ENCODE measurements around the gene TRA2A.
"Not testable (repeated sequence)": the region's sequence is repeated elsewhere in the genome, so short reads cannot be mapped to it uniquely, and the experiment has no call there.

The TRA2A gene

GRCh38 chr7:23532490-23533237, 883 bp upstream of the TRA2A start:
- Histone ChIP-seq H3K9ac (ENCODE audit: low read depth, low read length) (no peak overlapping the region), H3K4me3 (ENCODE audit: low read depth, low read length) (no peak overlapping the region), H3K4me1 (ENCODE audit: control insufficient read depth, insufficient read depth, low read length) (peaks cover 4% of the 10 kb centered on the region), H3K27me3 (ENCODE audit: control insufficient read depth, insufficient read depth, low read length) (no peaks in the 10 kb centered on the region), H3K36me3 (ENCODE audit: control insufficient read depth, insufficient read depth, low read length) (no peaks in the 10 kb centered on the region), H3K9me3 (ENCODE audit: control insufficient read depth, insufficient read depth, low read length) (no peaks in the 10 kb centered on the region)

DNA sequence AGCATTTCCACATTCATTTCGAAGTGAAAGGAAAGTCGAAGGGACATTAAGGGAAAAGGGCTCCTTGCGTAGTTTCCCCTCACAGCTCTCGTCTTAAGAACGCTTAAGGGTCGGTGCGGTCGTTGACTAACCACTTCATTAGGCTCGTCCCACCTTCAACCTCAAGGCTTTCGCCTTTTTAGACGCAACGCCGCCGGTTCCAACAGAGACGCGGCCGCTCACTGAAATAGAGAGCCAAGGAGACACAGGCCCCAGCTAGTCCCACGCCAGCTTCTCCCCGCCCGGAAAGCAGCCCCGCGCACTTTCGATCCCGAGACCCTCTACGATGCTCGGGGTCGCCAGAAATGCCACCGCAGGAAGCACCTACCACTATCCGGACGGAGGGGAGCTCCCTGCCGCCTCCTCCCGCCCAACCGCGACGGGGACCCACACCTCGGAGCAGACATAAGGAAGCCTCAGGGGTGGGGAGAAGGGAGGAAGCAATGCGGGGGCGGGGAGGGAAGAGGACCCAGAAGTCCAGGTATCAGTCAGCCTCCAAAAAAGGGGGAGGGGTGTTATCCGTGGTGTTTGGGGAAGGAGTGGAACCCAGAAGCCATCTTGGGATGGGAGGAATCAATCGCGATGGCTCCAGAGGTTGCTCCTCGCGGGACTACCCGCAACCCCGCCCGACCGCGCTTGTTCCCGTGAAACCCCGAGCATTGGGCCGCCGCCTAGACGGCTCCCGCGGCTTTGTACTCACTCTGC, 559 bp downstream of the TRA2A start:
- Histone ChIP-seq H3K9me3 (ENCODE audit: control insufficient read depth, insufficient read depth, low read length) (no peaks in the 10 kb centered on the region), H3K36me3 (ENCODE audit: control insufficient read depth, insufficient read depth, low read length) (no peaks in the 10 kb centered on the region), H3K9ac (ENCODE audit: low read depth, low read length) (peak overlapping the region; percentile 99), H3K4me3 (ENCODE audit: low read depth, low read length) (peak overlapping the region; percentile 95), H3K27me3 (ENCODE audit: control insufficient read depth, insufficient read depth, low read length) (no peaks in the 10 kb centered on the region), H3K4me1 (ENCODE audit: control insufficient read depth, insufficient read depth, low read length) (peaks cover 9% of the 10 kb centered on the region)

DNA sequence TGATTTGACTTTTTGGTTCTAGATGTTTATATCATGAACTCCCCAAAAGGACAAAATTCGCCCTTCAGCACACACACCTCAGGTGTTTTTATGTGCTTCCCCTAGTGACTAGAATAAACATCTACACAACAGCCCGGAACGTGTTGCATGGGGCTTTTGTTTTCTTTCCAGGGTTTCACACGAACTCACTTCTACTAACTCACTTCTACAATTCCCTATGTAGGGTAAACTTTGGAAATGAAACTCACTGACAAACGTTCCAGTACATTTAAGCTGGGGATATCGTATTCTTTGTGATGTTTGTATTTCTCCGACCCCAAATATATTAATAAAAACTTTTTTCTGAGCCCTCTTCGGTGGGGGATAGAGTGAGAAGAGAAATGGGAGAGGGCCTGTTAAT, 1.4 kb downstream of the TRA2A start:
- no peaks in the 10 kb centered on the region for H3K27me3 ChIP-seq (ENCODE audit: control insufficient read depth, insufficient read depth, low read length)
- H3K4me1 ChIP-seq (ENCODE audit: control insufficient read depth, insufficient read depth, low read length) = peaks cover 9% of the 10 kb centered on the region
- no peaks in the 10 kb centered on the region for H3K9me3 ChIP-seq (ENCODE audit: control insufficient read depth, insufficient read depth, low read length)
- H3K4me3 ChIP-seq (ENCODE audit: low read depth, low read length) = peak overlapping the region; percentile 95
- no peaks in the 10 kb centered on the region for H3K36me3 ChIP-seq (ENCODE audit: control insufficient read depth, insufficient read depth, low read length)
- H3K9ac ChIP-seq (ENCODE audit: low read depth, low read length) = peak overlapping the region; percentile 99

DNA sequence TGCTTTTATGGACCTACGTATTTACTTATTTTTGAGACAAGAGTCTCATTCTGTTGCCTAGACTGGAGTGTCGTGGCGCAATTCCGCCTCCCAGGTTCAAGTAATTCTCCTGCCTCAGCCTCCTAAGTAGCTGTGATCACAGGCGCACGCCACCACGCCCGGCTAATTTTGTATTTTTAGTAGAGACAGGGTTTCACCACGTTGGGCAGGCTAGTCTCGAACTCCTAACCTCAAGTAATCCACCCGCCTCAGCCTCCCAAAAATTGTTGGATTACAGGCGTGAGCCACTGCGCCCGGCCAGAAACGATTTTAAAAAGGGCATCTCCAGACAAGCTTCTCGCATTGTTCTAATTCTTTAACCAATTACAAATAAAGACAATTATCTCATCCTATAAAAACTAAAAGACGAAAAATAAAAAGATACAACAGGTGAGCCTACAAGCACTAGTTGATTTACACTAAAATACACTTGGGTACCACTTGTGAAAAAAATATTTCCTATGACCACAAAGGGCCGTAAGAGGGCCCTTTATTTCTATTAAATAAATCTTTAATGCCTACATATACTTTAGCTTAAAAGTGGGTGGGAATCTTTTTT, 2.4 kb downstream of the TRA2A start:
- Histone ChIP-seq H3K9me3 (ENCODE audit: control insufficient read depth, insufficient read depth, low read length) (no peaks in the 10 kb centered on the region), H3K27me3 (ENCODE audit: control insufficient read depth, insufficient read depth, low read length) (no peaks in the 10 kb centered on the region), H3K9ac (ENCODE audit: low read depth, low read length) (peak overlapping the region; percentile 20), H3K4me3 (ENCODE audit: low read depth, low read length) (peak overlapping the region; percentile 95), H3K4me1 (ENCODE audit: control insufficient read depth, insufficient read depth, low read length) (peaks cover 9% of the 10 kb centered on the region), H3K36me3 (ENCODE audit: control insufficient read depth, insufficient read depth, low read length) (no peaks in the 10 kb centered on the region)

- H3K9me3 ChIP-seq (ENCODE audit: control insufficient read depth, insufficient read depth, low read length); H3K27me3 ChIP-seq (ENCODE audit: control insufficient read depth, insufficient read depth, low read length); H3K4me1 ChIP-seq (ENCODE audit: control insufficient read depth, insufficient read depth, low read length); H3K9ac ChIP-seq (ENCODE audit: low read depth, low read length); H3K36me3 ChIP-seq (ENCODE audit: control insufficient read depth, insufficient read depth, low read length); H3K4me3 ChIP-seq (ENCODE audit: low read depth, low read length): not testable (repeated sequence)
These were observed 6.2 kb downstream of the TRA2A start for GRCh38 chr7:23525611-23526010.

- Histone ChIP-seq H3K9me3 (ENCODE audit: control insufficient read depth, insufficient read depth, low read length) (no peaks in the 10 kb centered on the region), H3K4me1 (ENCODE audit: control insufficient read depth, insufficient read depth, low read length) (peaks cover 6% of the 10 kb centered on the region), H3K4me3 (ENCODE audit: low read depth, low read length) (no peak overlapping the region), H3K9ac (ENCODE audit: low read depth, low read length) (no peak overlapping the region), H3K27me3 (ENCODE audit: control insufficient read depth, insufficient read depth, low read length) (no peaks in the 10 kb centered on the region), H3K36me3 (ENCODE audit: control insufficient read depth, insufficient read depth, low read length) (peaks cover 9% of the 10 kb centered on the region)
These were observed 7.3 kb downstream of the TRA2A start for GRCh38 chr7:23524473-23524872.

DNA sequence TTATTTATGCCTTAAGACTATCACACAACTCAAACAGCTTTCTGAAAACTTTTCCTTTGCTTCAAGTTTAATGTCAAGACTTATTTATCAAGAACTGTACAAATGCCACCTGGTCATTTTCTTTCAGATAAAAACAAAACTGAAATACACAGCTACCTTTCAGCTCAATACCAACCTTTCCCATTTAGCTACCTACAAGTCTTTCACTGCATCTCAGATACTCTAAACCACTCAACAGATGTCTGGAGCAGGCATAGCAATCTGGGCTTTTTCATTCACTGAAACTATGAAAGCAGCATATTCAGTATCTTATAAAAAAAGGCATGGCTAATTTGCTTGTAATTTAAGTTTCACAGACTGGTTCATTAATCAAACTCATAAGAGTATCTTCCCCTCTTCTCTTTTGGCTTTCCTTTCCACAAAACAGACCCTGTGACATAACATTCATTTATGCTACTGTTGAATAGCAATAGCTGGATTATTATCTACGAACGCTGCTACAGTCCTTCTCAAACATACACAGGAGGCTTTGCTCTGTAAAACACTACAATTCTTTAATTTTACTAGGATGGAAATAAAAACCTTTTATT, 8.2 kb downstream of the TRA2A start:
- Histone ChIP-seq H3K36me3 (ENCODE audit: control insufficient read depth, insufficient read depth, low read length) (peaks cover 18% of the 10 kb centered on the region), H3K9me3 (ENCODE audit: control insufficient read depth, insufficient read depth, low read length) (no peaks in the 10 kb centered on the region), H3K27me3 (ENCODE audit: control insufficient read depth, insufficient read depth, low read length) (no peaks in the 10 kb centered on the region), H3K4me1 (ENCODE audit: control insufficient read depth, insufficient read depth, low read length) (peaks cover 6% of the 10 kb centered on the region), H3K9ac (ENCODE audit: low read depth, low read length) (no peak overlapping the region), H3K4me3 (ENCODE audit: low read depth, low read length) (no peak overlapping the region)

DNA sequence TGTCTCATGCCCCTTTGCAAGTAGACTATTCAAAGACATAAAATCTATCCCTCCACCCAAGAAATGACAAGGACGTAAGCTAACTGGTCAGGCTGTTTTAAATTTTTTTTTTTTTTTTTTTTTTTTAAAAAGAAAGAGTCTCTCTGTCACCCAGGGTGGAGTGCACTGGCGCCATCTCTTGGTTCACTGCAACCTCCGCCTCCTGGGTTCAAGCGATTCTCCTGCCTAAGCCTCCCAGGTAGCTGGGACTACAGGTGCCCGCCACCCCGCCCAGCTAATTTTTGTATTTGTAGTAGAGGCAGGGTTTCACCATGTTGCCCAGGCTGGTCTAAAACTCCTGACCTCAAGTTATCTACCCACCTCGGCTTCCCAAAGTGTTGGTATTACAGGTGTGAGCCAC, 11.2 kb downstream of the TRA2A start:
- Histone ChIP-seq H3K4me3 (ENCODE audit: low read depth, low read length) (no peak overlapping the region), H3K36me3 (ENCODE audit: control insufficient read depth, insufficient read depth, low read length) (peaks cover 36% of the 10 kb centered on the region), H3K27me3 (ENCODE audit: control insufficient read depth, insufficient read depth, low read length) (no peaks in the 10 kb centered on the region), H3K9me3 (ENCODE audit: control insufficient read depth, insufficient read depth, low read length) (no peaks in the 10 kb centered on the region), H3K4me1 (ENCODE audit: control insufficient read depth, insufficient read depth, low read length) (no peaks in the 10 kb centered on the region), H3K9ac (ENCODE audit: low read depth, low read length) (no peak overlapping the region)

DNA sequence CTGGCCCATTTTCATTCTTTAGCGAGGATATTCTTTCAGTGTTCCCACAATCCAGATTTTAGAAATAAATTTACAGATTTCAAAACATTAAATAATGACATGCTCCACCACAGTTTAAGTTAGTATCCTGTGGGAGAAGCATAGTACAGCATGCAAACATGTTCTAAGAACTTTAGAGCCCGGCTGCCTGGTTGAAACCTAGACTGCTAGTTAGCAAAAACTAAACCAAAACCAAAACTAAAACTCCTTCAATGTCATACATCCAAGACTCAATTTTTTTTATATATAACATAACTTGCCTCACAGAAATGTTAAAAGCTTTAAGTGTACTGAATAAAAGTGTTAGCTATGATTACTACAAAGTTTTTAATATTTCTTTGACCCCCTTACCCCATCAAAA, 17.0 kb downstream of the TRA2A start:
- no peaks in the 10 kb centered on the region for H3K9me3 ChIP-seq (ENCODE audit: control insufficient read depth, insufficient read depth, low read length)
- H3K4me1 ChIP-seq (ENCODE audit: control insufficient read depth, insufficient read depth, low read length) = no peaks in the 10 kb centered on the region
- no peak overlapping the region for H3K9ac ChIP-seq (ENCODE audit: low read depth, low read length)
- no peaks in the 10 kb centered on the region for H3K27me3 ChIP-seq (ENCODE audit: control insufficient read depth, insufficient read depth, low read length)
- H3K4me3 ChIP-seq (ENCODE audit: low read depth, low read length) = no peak overlapping the region
- H3K36me3 ChIP-seq (ENCODE audit: control insufficient read depth, insufficient read depth, low read length) = peaks cover 60% of the 10 kb centered on the region

- H3K36me3 ChIP-seq (ENCODE audit: control insufficient read depth, insufficient read depth, low read length) = peaks cover 61% of the 10 kb centered on the region
These were observed 18.0 kb downstream of the TRA2A start for GRCh38 chr7:23513746-23514145.

DNA sequence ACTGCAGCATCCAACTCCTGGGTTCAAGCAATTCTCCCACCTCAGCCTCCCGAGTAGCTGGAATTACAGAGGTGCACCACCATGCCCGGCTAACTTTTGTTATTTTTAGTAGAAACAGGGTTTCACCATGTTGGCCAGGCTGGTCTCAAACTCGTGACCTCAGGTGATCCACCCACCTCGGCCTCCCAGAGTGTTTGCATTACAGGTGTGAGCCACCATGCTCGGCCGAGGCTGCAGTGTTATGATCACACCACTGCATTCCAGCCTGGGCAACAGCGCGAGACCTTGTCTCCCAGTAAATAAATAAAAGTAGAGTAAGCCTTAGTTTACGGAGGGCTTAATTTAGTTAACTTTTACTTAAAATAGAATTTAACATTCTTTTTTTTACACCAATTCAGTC, 37.8 kb downstream of the TRA2A start:
- Histone ChIP-seq H3K36me3 (ENCODE audit: control insufficient read depth, insufficient read depth, low read length) (no peaks in the 10 kb centered on the region), H3K27me3 (ENCODE audit: control insufficient read depth, insufficient read depth, low read length) (no peaks in the 10 kb centered on the region), H3K9ac (ENCODE audit: low read depth, low read length) (no peak overlapping the region), H3K4me3 (ENCODE audit: low read depth, low read length) (no peak overlapping the region), H3K4me1 (ENCODE audit: control insufficient read depth, insufficient read depth, low read length) (no peaks in the 10 kb centered on the region), H3K9me3 (ENCODE audit: control insufficient read depth, insufficient read depth, low read length) (no peaks in the 10 kb centered on the region)

More at GRCh38 chr7:23513746-23514145, 18.0 kb downstream of the TRA2A start:
- H3K4me3 ChIP-seq (ENCODE audit: low read depth, low read length); H3K27me3 ChIP-seq (ENCODE audit: control insufficient read depth, insufficient read depth, low read length); H3K4me1 ChIP-seq (ENCODE audit: control insufficient read depth, insufficient read depth, low read length); H3K9ac ChIP-seq (ENCODE audit: low read depth, low read length); H3K9me3 ChIP-seq (ENCODE audit: control insufficient read depth, insufficient read depth, low read length): not testable (repeated sequence)

Data from iPS-15b (cell line).